Nephron (organoid): Measurements from ENCODE around the gene PGLYRP4.

ENCODE experiments used
- H3K27ac Mint-ChIP-seq, 3 experiments: 2 replicates each; pipeline ENCODE4 v1.8.0; 2020; ENCODE audit warnings: mixed read lengths in 3 of 3, mild to moderate bottlenecking in 2 of 3, moderate library complexity in 1 of 3
- H3K27me3 Mint-ChIP-seq: 2 replicates; pipeline ENCODE4 v1.8.0; 2021; ENCODE audit warnings: low read depth, mild to moderate bottlenecking, moderate library complexity, mixed read lengths
- H3K36me3 Mint-ChIP-seq: 2 replicates; pipeline ENCODE4 v1.8.0; 2020; ENCODE audit warnings: low read depth, mixed read lengths
- H3K4me1 Mint-ChIP-seq: 2 replicates; pipeline ENCODE4 v1.8.0; 2020; ENCODE audit warnings: mixed read lengths
- H3K4me3 Mint-ChIP-seq, 3 experiments: 2 replicates each; pipeline ENCODE4 v1.8.0; 2020; ENCODE audit warnings: mild to moderate bottlenecking in 3 of 3, mixed read lengths in 3 of 3, moderate library complexity in 2 of 3
- H3K9me3 Mint-ChIP-seq: 2 replicates; pipeline ENCODE4 v1.8.0; 2020; ENCODE audit warnings: mixed read lengths
- TF ChIP-seq, protein P1 (sequence below), 3 experiments: fragments of 200-600 bp; sonication (generic); IDR thresholded peaks; one replicate each; pipeline ENCODE4 v1.5.0; 2021; ENCODE audit warnings: antibody characterized with exemption in 3 of 3; ENCODE audit not compliant: unreplicated experiment in 3 of 3

Gene PGLYRP4

GRCh38 chr1:153371231-153371630, 22.6 kb upstream of the PGLYRP4 start:
- TF ChIP-seq, protein P1, sequence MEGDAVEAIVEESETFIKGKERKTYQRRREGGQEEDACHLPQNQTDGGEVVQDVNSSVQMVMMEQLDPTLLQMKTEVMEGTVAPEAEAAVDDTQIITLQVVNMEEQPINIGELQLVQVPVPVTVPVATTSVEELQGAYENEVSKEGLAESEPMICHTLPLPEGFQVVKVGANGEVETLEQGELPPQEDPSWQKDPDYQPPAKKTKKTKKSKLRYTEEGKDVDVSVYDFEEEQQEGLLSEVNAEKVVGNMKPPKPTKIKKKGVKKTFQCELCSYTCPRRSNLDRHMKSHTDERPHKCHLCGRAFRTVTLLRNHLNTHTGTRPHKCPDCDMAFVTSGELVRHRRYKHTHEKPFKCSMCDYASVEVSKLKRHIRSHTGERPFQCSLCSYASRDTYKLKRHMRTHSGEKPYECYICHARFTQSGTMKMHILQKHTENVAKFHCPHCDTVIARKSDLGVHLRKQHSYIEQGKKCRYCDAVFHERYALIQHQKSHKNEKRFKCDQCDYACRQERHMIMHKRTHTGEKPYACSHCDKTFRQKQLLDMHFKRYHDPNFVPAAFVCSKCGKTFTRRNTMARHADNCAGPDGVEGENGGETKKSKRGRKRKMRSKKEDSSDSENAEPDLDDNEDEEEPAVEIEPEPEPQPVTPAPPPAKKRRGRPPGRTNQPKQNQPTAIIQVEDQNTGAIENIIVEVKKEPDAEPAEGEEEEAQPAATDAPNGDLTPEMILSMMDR (IDR thresholded peaks at IDR 0.05; ENCODE audit: unreplicated experiment in 3 of 3) = no peak
- no peak overlapping the region for H3K4me3 Mint-ChIP-seq
- H3K4me1 Mint-ChIP-seq = no peaks in the 10 kb centered on the region
- no peak overlapping the region for H3K27ac Mint-ChIP-seq
- no peaks in the 10 kb centered on the region for H3K9me3 Mint-ChIP-seq
- H3K27me3 Mint-ChIP-seq = peaks cover 22% of the 10 kb centered on the region
- no peaks in the 10 kb centered on the region for H3K36me3 Mint-ChIP-seq

GRCh38 chr1:153370146-153370545, 21.5 kb upstream of the PGLYRP4 start:
- Mint-ChIP-seq H3K4me3 (no peak overlapping the region), H3K27me3 (peaks cover 18% of the 10 kb centered on the region), H3K27ac (peak overlapping the region; percentile 84 to 90 (median 86)), H3K9me3 (no peaks in the 10 kb centered on the region), H3K36me3 (no peaks in the 10 kb centered on the region), H3K4me1 (no peaks in the 10 kb centered on the region)
- TF ChIP-seq, protein P1 (IDR thresholded peaks at IDR 0.05; ENCODE audit: unreplicated experiment in 3 of 3) = no peak

GRCh38 chr1:153368495-153368894, 19.9 kb upstream of the PGLYRP4 start:
- no peak overlapping the region for H3K27ac Mint-ChIP-seq
- peaks cover 16% of the 10 kb centered on the region for H3K27me3 Mint-ChIP-seq
- no peak overlapping the region for H3K4me3 Mint-ChIP-seq
- no peaks in the 10 kb centered on the region for H3K9me3 Mint-ChIP-seq
- no peaks in the 10 kb centered on the region for H3K36me3 Mint-ChIP-seq
- TF ChIP-seq, protein P1 (IDR thresholded peaks at IDR 0.05; ENCODE audit: unreplicated experiment in 3 of 3) = no peak
- H3K4me1 Mint-ChIP-seq = no peaks in the 10 kb centered on the region

DNA sequence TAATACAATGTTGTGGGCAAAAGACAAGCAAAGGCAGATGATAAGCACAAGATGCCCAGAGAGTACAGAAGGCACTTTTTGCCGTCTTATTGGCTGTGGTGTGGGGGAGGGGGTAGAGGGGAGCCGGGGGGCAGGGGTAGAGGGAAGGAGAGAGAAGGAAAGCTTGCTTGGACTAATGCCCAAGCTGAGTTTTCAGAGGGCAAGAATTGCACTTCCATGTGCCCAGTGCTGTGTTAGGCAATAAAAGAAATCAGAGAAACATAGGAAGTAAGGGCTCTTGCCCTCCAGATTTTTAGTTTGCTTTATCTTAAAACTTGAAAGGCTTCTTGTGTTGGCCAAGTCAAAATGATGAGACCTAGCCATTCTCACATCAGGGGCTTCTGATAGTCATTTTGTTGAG, 18.4 kb upstream of the PGLYRP4 start:
- TF ChIP-seq, protein P1 (IDR thresholded peaks at IDR 0.05; ENCODE audit: unreplicated experiment in 3 of 3) = no peak
- Mint-ChIP-seq H3K4me1 (no peaks in the 10 kb centered on the region), H3K36me3 (no peaks in the 10 kb centered on the region), H3K27me3 (peaks cover 16% of the 10 kb centered on the region), H3K27ac (no peak overlapping the region), H3K4me3 (no peak overlapping the region), H3K9me3 (no peaks in the 10 kb centered on the region)

- no peaks in the 10 kb centered on the region for H3K9me3 Mint-ChIP-seq
- no peaks in the 10 kb centered on the region for H3K36me3 Mint-ChIP-seq
- TF ChIP-seq, protein P1 (IDR thresholded peaks at IDR 0.05; ENCODE audit: unreplicated experiment in 3 of 3) = no peak
- no peaks in the 10 kb centered on the region for H3K4me1 Mint-ChIP-seq
- H3K27ac Mint-ChIP-seq = no peak overlapping the region
- peaks cover 11% of the 10 kb centered on the region for H3K27me3 Mint-ChIP-seq
- H3K4me3 Mint-ChIP-seq = no peak overlapping the region
These were observed 17.6 kb upstream of the PGLYRP4 start for GRCh38 chr1:153366261-153366660.

DNA sequence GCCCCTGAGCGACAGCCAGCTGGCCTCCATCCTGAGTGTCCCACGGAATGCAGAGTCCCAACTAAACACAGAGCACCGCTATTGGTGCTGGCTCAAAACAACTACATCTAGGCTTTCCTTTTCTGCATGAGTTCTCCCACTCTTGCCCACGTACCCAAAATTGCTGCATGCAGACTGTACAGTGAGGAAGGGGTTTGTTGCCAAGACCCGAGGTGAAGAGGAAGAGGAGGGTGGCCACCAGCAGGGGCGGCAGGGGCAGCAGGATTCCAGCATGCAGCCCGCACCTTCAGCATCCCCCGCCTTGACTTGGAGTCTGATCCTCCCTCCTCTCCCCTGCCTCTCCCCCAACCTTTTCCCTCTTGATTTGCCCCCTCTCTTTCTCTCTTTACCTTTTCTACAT, 17.1 kb upstream of the PGLYRP4 start:
- Mint-ChIP-seq H3K9me3 (no peaks in the 10 kb centered on the region), H3K4me1 (no peaks in the 10 kb centered on the region), H3K27ac (no peak overlapping the region), H3K27me3 (peaks cover 8% of the 10 kb centered on the region), H3K36me3 (no peaks in the 10 kb centered on the region), H3K4me3 (no peak overlapping the region)
- TF ChIP-seq, protein P1 (IDR thresholded peaks at IDR 0.05; ENCODE audit: unreplicated experiment in 3 of 3) = no peak
